ENCODE results near the gene RPL28.

Gene RPL28

DNA sequence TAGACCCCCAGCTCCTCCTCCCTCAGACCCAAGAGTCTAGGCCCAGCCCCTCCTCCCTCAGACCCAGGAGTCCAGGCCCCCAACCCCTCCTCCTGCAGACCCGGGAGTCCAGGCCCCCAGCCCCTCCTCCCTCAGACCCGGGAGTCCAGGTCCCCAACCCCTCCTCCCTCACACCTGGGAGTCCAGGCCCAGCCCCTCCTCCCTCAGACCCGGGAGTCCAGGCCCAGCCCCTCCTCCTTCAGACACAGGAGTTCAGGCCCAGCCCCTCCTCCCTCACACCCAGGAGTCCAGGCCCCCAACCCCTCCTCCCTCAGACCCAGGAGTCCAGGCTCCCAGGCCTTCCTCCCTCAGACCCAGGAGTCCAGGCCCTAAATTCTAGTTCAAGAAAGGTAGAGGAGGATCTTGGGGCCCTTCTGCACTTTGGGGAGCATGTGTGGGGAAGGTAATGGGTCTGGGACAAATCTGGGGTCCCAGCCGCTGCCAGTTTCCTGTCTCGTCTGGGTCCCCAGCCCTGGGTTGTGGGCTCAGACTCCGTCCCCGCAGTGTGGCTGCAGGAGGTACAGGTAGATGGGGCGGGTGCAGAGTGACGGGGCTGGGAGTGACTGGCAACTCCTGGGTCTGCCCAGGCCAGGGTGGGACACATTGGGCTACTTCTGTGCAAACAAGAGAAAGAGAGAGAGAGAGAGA is 12.3 kb upstream of the RPL28 start:
- DNase-seq (ENCODE audit: low spot score) = no peak

DNA sequence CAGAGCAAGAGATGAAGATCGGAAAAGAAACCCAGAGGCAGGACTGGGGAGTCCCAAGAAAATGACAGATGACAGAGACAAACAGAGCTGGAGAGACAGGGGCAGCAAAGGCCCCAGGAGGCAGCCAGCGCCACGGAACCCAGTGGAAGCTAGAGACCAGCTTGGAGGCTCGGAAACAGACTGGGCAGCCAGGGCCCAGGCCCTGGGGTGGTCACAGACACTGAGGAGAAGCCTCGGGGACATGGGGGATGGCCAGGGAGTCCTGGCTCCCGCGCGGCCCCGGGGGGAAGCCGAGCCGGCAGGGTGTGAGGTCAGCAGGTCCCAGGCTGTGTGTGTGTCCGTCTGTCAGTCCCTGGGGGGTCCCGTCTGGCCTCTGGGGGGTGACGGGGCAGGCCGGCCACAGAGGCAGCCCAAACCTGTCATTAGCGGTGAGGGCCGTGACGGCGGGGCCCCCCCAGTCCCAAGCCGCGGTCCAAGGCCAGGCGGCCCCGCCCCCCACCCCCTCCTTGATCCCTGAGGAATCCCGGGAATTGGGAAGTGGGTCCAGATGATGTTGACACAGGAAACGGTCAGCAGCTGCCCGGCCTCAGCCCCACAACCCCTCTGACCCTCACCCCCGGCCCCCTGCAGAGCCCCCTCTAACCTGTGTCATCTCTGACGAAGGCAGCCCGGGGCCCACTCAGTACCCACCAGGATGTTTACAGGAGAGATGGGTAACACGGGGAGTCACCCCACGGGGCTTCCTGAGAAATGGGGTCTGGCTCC is 11.6 kb upstream of the RPL28 start:
- DNase-seq (ENCODE audit: low spot score) = peak; percentile 57

DNA sequence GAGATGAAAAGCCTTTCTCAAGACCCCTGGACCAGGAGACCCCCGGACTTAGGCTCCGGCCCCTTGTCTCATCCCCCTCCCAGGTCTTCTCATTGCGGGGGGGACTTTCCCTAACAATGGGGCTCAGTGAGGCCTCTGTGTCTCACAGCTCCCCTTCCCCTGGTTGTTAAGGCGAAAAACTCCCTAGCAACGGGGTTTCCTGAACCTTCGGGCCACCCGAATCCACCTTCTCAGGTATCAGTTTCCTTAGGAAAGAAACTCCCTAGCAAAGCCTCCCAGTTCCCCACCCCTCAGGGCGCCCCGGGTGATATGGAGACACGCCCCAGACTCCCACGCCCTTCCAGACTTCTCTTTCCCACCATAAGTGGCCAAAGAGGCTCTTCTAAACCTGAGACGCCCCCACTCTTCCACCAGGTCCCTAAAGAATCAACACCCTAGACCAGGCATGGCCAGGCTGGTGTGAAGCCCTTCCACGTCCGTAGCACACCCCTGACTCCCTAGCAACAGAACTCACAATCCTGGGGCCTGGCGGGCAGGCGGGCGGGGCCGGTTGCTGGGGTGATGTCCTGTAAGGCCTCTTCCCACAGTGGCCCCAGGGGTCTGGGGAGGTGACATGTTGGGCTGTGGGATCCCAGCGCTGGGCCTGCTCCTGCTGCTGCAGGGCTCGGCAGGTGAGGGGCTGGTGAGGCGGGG is 9.3 kb upstream of the RPL28 start, which contains the start of gene TMEM190:
TSS of gene TMEM190 (plus strand) at position 586 of the 693 bp plus-strand sequence. CDS start at position 614, 28 bp downstream.
- DNase-seq (ENCODE audit: low spot score) = peak; percentile 69

DNA sequence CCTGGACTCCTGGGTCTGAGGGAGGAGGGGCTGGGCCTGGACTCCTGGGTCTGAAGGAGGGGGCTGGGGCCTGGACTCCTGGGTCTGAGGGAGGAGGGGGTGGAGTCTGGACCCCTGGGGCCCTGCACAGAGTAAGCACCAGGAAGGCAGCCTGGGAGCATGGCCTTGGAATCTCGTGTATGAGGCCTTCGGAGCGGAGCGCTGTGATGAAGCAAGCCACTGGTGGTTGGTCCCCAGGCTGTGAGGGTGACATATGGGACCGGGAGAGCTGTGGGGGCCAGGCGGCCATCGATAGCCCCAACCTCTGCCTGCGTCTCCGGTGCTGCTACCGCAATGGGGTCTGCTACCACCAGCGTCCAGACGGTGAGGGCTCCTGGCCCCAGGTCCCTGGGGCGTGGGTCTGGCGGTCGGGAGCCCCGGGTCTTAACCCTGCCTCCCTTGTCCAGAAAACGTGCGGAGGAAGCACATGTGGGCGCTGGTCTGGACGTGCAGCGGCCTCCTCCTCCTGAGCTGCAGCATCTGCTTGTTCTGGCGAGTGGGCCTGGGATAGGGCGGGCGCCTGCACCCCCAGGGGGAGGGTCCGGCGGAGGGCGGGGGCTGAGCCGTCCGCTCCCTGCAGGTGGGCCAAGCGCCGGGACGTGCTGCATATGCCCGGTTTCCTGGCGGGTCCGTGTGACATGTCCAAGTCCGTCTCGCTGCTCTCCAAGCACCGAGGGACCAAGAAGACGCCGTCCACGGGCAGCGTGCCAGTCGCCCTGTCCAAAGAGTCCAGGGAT is 8.2 kb upstream of the RPL28 start:
- no peak for DNase-seq (ENCODE audit: low spot score)

DNA sequence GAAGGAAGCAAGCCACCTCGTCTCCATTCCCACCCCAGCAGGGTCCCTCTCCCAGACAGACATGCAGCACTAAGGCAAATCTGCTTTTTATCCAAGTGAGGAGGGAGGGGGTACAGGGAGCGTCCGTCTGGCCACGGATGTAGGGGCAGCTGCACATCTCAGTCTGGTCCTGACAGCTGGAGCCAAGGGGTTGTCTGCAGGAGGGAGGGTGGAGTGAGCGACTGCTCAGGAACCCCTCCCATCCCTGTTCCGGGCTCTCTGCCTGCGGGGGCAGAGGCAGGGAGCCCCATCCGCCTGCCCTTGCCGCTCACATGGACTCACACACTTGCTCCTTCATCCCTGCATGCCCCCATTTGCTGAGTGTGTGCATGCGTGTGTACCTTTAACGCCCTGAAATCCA is 6.6 kb upstream of the RPL28 start:
- DNase-seq (ENCODE audit: low spot score) = no peak

DNA sequence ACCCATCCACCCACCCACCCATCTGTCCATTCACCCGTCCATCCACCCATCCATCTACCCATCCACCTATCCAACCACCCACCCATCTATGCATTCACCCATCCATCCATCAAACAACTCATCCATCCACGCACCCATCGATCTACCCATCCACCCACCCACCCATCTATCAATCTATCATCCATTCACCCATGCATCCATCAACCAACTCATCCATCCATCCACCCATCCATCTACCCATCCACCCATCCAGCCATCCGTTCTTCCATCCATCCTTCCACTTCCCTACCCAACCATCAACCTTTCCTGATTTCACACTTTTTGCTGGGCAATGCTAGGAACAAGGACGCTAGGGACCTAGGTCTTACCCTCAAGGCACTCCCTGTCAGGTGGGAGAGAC is 3.7 kb upstream of the RPL28 start:
- no peak for DNase-seq (ENCODE audit: low spot score)

DNA sequence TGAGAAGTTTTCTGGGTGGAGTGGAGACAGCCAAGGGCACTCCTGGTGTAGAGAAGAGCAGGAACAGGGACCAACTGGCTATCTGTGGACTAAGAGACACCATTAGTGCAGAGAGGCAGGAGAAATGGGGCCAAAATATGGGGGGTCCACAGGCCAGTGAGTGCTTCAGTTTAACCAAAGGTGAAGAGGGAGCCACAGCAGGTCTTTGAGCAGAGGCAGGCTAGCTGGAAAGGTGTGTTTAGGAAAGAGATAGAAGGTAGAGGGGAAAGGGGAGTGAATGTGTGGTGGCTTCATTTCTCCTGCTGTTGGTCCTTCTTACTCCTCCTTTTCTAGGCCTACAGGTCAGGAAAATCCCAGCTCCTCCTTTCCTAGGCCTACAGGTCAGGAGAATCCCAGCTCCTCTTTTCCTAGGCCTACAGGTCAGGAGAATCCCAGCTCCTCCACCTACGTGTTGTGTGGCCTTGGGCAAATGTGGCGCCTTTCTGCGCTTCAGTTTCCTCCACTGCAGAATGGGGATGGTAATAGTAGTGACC is 3.1 kb upstream of the RPL28 start:
- no peak for DNase-seq (ENCODE audit: low spot score)

DNA sequence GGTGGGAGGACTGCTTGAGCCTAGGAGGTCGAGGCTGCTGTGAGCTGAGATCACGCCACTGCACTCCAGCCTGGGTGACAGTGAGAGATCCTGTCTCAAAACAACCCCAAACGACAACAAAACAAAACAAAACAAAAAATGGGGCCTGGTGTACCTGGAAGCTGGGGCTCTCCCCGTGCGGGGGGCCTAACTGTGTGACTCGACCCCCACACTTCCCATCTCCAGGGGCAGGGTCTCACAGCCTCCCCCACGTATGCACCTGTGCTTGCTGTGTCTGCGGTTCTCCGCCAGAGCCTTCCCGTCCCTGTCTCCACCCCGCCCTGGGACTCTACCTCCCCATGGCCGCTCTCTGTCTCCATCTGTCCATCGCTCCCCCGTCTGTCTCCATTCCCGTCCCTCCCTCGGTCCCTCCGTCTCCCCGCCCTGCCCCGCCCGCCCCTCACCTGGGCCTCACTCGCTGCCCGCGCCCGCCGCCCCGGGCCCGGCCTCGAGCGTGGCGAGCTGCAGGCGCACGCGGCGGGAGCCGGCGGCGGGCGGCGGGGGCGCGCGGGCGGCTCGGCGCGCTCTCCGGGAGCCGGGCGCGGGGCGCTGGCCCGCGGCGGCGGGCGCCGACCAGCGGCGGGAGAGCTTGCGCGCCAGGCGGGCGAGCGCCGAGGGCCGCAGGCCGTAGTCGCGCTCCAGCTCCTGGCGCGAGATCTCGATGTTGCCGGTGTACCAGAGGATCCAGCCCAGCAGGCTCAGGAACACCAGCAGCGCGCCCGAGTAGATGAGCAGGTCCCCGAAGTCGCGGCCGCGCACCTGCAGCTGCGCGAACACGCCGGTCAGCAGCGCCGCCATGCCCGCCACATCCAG is 2.2 kb upstream of the RPL28 start:
- DNase-seq (ENCODE audit: low spot score) = peak; percentile 88

DNA sequence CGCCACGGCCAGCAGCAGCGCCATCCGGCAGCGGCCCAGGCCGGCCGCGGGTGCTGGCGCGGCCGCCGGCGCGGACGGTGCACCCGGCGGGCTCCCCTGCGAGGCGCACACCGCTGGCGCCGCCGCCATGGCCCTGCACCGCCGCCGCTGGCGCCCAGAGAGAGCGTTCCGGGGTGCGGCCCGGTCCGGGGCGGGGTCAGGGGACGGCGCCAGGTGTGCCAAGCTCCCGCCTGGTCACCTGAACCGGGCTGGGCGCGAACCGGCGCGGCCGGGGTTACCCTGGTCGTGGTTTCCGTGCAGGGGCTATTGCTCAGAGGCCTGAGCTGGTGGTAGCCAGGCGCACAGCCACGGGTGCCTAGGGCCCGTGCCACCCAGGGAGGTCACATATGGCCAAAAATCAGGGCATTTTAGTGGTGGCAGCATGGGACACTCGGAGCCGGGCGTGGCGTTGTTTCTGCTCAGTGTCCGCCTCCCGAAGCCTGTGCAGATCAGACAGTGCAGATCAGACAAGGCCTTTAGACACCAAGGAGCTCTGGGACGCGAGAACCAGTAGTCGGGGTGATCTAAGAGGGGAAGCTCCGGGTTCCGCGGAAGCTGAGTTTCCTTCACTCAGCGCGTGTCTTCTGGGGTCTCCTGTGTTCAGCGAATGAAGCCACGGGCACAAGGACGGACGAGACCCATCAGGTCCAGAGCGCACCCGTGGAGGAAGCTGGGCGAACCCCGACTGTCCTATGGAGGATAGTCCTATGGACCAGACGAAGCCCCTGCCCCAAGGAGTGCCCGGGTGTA is 1.4 kb upstream of the RPL28 start, which contains the start of gene TMEM238:
TSS of gene TMEM238 (minus strand) at position 162 of the 789 bp plus-strand sequence. CDS start at position 129, 33 bp downstream.
- peak; percentile 68 for DNase-seq (ENCODE audit: low spot score)

DNA sequence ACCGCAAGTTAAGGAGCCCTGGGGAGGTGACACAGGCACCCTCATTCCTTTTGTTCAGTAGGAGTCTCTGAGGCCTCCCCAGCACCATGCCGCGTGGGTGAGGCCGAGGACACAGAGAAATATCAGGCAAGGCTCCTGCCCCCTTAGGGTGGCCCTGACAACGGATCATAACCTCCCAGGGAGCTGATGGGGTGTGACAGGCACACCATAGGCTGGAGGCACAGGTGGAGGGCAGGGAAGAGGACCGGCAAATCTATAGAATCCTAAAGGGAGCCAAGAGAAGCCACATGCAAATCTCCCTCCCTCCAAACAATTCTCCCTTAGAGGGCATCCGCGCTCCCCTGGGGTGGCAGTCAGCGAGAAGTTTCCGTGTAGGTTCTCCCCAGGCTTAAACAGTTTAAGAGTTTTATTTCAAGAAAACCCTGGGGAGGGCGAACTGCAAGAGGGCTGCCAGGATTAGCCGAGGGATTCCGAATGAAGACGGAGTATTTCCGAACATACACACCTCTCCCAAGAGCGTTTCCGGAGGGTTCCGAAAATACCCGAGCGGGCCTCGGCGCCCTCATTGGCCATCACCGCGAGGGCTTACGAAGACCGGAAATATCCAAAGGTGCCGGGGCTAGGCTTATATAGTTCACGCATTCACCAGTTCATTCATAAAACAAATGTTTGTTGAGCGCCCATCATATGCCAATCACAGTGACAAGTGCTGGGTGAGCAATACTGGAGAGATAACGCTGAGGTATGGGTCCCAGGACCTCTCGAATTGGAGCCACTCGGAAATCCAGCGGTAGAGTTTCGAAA is 610 bp upstream of the RPL28 start:
- DNase-seq (ENCODE audit: low spot score) = peak; percentile 96

DNA sequence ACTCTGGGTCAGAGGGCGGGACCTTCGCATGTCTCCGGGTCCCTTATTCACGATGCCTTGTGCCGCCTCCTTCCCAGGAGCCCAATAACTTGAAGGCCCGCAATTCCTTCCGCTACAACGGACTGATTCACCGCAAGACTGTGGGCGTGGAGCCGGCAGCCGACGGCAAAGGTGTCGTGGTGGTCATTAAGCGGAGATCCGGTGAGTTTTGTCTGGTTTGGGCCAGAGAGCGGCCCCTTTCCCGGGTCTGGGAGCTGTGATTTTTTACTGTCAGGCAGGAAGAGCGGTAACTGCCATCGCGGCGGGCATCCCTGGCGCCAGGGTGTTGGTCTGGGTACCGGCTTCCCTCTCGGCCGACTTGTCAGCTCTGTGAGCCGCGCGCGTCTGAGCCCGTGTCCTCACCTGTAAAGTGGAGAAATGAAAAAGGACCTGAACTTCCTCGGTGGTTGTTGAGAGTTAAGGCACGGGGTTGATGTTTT is 800 bp downstream of the RPL28 start:
- no peak for DNase-seq (ENCODE audit: low spot score)

DNA sequence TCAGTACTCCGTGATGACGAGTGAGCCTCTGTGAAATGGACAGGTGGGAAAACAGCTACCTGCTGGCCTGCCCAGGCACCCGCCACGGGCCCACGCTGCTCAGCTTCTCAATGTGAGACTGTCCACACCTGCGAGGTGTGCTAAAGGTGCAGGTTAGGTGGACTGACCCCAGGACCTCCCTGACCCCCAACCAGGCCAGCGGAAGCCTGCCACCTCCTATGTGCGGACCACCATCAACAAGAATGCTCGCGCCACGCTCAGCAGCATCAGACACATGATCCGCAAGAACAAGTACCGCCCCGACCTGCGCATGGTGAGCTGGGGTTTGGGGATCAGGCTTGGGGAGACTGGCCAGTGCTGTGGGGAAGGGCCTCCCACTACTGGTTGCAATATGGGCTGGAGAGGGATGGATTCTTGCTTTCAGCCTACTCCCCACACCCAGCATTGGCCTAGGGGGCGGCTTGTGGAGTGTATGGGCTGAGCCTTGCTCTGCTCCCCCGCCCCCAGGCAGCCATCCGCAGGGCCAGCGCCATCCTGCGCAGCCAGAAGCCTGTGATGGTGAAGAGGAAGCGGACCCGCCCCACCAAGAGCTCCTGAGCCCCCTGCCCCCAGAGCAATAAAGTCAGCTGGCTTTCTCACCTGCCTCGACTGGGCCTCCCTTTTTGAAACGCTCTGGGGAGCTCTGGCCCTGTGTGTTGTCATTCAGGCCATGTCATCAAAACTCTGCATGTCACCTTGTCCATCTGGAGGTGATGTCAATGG is 2.2 kb downstream of the RPL28 start:
- no peak for DNase-seq (ENCODE audit: low spot score)

DNA sequence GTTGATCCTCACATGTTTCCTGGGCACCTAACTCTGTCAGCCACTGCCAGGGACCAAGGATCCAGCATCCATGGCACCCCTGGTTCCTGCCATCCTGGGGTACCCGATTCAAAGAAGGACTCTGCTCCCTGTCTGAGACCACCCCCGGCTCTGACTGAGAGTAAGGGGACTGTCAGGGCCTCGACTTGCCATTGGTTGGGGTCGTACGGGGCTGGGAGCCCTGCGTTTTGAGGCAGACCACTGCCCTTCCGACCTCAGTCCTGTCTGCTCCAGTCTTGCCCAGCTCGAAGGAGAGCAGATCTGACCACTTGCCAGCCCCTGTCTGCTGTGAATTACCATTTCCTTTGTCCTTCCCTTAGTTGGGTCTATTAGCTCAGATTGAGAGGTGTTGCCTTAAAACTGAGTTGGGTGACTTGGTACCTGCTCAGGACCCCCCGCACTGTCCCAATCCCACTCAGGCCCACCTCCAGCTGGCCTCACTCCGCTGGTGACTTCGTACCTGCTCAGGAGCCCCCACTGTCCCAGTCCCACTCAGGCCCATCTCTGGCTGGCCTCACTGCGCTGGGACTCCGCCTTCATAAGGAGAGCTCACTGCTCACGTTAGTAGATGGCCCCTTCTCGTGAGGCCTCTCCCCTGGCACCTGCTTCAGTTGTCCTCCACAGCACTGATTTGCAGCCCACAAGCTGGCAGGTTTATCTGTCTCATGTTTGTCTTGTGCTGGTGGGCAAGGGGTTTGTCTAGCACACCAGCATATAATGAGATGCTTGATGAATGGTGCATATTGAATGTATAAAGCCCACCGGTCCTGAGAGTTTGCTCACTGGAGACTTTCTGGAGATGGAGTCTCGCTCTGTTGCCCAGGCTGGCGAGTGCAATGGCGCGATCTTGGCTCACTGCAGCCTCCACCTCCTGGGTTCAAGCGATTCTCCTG is 3.9 kb downstream of the RPL28 start:
- DNase-seq (ENCODE audit: low spot score) = no peak

DNA sequence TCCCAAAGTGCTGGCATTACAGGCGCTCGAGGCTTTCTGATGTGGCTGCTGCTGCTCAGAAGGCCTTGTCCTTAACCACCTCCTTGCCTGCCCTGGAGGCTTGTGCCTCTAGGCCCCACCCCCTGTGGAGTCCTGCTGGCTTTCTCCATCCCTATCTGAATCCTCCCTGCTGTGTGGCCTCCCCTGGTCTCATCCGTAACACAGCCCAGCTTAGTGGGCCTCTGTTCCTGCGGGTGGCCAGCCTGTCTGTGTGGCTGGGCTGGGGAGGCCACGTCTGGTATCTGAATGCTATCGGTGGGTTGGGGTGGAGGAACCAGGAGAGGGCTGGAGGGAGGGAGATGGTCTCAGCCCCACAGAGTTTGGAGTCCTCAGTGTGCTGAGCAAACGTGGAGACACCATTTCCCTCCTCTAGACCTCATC is 4.7 kb downstream of the RPL28 start:
- no peak for DNase-seq (ENCODE audit: low spot score)

DNA sequence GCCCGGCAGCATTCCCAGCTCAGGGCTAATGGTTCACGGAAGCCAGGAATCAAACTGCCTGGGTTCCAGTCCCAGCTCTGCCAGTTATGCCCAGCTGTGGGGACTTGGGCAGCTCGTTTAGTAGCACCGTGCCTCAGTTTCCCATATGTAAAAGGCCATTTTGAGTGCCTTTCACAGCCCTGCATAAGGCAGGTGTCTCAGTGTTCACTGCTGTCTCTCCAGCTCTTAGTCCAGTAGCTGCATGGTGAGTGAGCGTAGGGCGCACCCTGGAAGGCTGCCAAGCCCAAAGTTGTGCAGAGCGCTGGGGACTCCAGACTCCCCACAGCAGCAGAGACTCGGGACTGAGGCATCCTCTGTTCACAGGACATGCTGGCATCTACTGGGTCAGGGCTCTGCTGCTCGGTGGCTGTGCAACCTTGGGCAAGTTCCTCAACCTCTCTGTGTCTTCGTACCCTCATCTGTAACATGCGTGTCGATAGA is 5.5 kb downstream of the RPL28 start:
- no peak for DNase-seq (ENCODE audit: low spot score)

DNA sequence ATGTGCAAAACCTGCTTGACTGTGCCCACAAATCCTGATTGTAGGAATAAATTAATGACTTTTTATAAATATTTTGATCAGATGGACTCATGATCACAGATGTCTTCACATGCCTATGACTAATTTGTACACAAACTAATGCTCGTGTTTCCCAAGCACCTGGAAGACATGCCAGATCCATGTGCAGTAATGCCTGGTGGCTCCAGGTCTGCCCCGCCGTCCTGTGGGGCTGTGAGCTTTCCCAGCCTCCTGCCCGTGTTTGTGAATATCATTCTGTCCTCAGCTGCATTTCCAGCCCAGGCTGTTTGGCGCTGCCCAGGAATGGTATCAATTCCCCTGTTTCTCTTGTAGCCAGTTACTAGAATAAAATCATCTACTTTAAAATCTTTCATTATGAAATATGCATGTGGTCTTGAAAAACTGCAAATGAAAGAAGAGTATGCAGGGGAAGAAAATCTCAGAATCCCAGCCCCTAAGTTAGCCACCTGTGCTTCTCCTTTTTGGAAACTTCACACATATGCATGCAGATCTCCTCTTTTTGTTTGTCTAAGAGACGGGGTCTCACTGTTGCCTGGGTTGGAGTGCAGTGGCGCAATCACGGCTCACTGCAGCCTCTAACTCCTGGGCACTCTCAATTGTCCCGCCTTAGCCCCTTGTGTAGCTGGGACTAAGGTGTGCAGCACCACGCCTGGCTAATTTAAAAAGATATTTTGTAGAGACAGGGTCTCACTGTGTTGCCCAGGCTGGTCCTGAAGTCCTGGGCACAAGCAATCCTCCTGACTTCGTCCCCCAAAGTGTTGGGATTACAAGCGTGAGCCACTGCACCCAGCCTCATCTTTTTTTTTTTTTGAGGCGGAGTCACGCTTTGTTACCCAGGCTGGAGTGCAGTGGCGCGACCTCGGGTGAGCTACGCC is 6.2 kb downstream of the RPL28 start:
- no peak for DNase-seq (ENCODE audit: low spot score)

Data from SW480 (cell line).